GM23338 (cell line): Measurements from ENCODE around the gene GALNT6. TPM values are rescaled to one million over a fixed set of nuclear protein-coding genes. Genes with fewer than 3 reads are reported as not detected.

Source experiments
- ATAC-seq: fragments of 200-7000 bp; cut with Tn5 transposase; 3 replicates; pipeline ENCODE4 v1.9.1; 2020
- DNase-seq: peaks from one replicate; pipeline ENCODE4 v3.0.0-alpha.2; 2015; ENCODE audit warnings: low spot score
- H2AFZ ChIP-seq: fragments of 200-600 bp; sonication (generic); 2 replicates; pipeline ENCODE4 v1.8.0; 2016; ENCODE audit warnings: antibody characterized with exemption, mild to moderate bottlenecking, moderate library complexity
- H3F3A ChIP-seq: fragments of 200-600 bp; sonication (generic); replicated peaks from 2 replicates; pipeline ENCODE4 v1.8.0; 2017; ENCODE audit warnings: antibody characterized with exemption, mixed run types, low read depth
- H3K27ac ChIP-seq: fragments of 200-600 bp; sonication (generic); 2 replicates; pipeline ENCODE4 v1.6.1; 2016; ENCODE audit warnings: low read depth
- H3K27me3 ChIP-seq: fragments of 200-600 bp; sonication (generic); 2 replicates; pipeline ENCODE4 v1.8.0; 2016; ENCODE audit warnings: mild to moderate bottlenecking, mixed run types, moderate library complexity; ENCODE audit not compliant: insufficient read depth
- H3K36me3 ChIP-seq: fragments of 200-600 bp; sonication (generic); 2 replicates; pipeline ENCODE4 v1.8.0; 2016; ENCODE audit warnings: mild to moderate bottlenecking; ENCODE audit not compliant: insufficient read depth
- H3K4me1 ChIP-seq: fragments of 200-600 bp; sonication (generic); 2 replicates; pipeline ENCODE4 v1.8.0; 2016; ENCODE audit warnings: mild to moderate bottlenecking, moderate library complexity; ENCODE audit not compliant: insufficient read depth
- H3K4me2 ChIP-seq: fragments of 200-600 bp; sonication (generic); 2 replicates; pipeline ENCODE4 v1.7.1; 2017; ENCODE audit warnings: mixed run types
- H3K4me3 ChIP-seq: fragments of 200-600 bp; sonication (generic); 2 replicates; pipeline ENCODE4 v1.6.1; 2016; ENCODE audit warnings: mixed run types
- H3K79me2 ChIP-seq: fragments of 200-600 bp; sonication (generic); replicated peaks from 2 replicates; pipeline ENCODE4 v1.8.0; 2017; ENCODE audit warnings: mild to moderate bottlenecking; ENCODE audit not compliant: insufficient read depth
- H3K9me2 ChIP-seq: fragments of 200-600 bp; sonication (generic); 2 replicates; pipeline ENCODE4 v1.8.0; 2017; ENCODE audit not compliant: insufficient read depth
- H4K20me1 ChIP-seq: fragments of 200-600 bp; sonication (generic); replicated peaks from 2 replicates; pipeline ENCODE4 v1.8.0; 2017; ENCODE audit warnings: mild to moderate bottlenecking; ENCODE audit not compliant: insufficient read depth
- H3K27ac Mint-ChIP-seq: 2 replicates; pipeline ENCODE4 v1.8.0; 2020; ENCODE audit warnings: inconsistent platforms, mild to moderate bottlenecking, moderate library complexity, mixed read lengths
- H3K27me3 Mint-ChIP-seq: 3 replicates; pipeline ENCODE4 v1.8.0; 2022; ENCODE audit warnings: low read depth, mild to moderate bottlenecking, moderate library complexity, mixed read lengths, inconsistent platforms; ENCODE audit not compliant: insufficient read depth, poor library complexity
- H3K36me3 Mint-ChIP-seq: 3 replicates; pipeline ENCODE4 v1.8.0; 2021; ENCODE audit warnings: low read depth, mild to moderate bottlenecking, inconsistent platforms, moderate library complexity, mixed read lengths
- H3K4me1 Mint-ChIP-seq: 3 replicates; pipeline ENCODE4 v1.8.0; 2020; ENCODE audit warnings: mild to moderate bottlenecking, inconsistent platforms, mixed read lengths
- H3K4me3 Mint-ChIP-seq: 3 replicates; pipeline ENCODE4 v1.8.0; 2021; ENCODE audit warnings: moderate library complexity, mild to moderate bottlenecking, inconsistent platforms, mixed read lengths
- H3K9me3 Mint-ChIP-seq: 3 replicates; pipeline ENCODE4 v1.8.0; 2020; ENCODE audit warnings: moderate library complexity, mild to moderate bottlenecking, inconsistent platforms, mixed read lengths
- CREB1 ChIP-seq: fragments of 250-450 bp; sonication (Bioruptor Pico); IDR thresholded peaks from 2 replicates; pipeline ENCODE4 v1.5.0; 2020; ENCODE audit warnings: low read depth, mild to moderate bottlenecking, moderate library complexity
- EZH2phosphoT487 ChIP-seq: fragments of 200-600 bp; sonication (generic); IDR thresholded peaks from one replicate; pipeline ENCODE4 v1.8.1; 2018; ENCODE audit warnings: antibody characterized with exemption; ENCODE audit not compliant: unreplicated experiment
- NANOG ChIP-seq: IDR thresholded peaks from 2 replicates; pipeline ENCODE4 v1.6.1; 2016; ENCODE audit warnings: antibody characterized with exemption, borderline replicate concordance
- STAT1 ChIP-seq: IDR thresholded peaks from one replicate; pipeline ENCODE4 v1.6.1; 2016; ENCODE audit warnings: antibody characterized with exemption; ENCODE audit not compliant: unreplicated experiment
- ZNF114 ChIP-seq: fragments of 250-450 bp; sonication (Bioruptor Pico); IDR thresholded peaks from 2 replicates; pipeline ENCODE4 v1.5.0; 2020; ENCODE audit warnings: mild to moderate bottlenecking, moderate library complexity
- ZNF331 ChIP-seq: fragments of 250-450 bp; sonication (Bioruptor Pico); IDR thresholded peaks from 2 replicates; pipeline ENCODE4 v1.5.0; 2020; ENCODE audit warnings: low read depth, mild to moderate bottlenecking, moderate library complexity
- polyA plus RNA-seq: library from polyadenylated mRNA; unstranded; fragments of >200 nt; fragmentation: Nextera tagmentation; extraction: Ambion mirVana; gene quantifications from 2 replicates; pipeline ENCODE4 v1.2.1, GENCODE V29; 2016
- total RNA-seq: library from RNA; depleted of rRNA; stranded (reverse); fragments of >200 nt; shearing (Covaris generic); gene quantifications from 2 replicates; pipeline ENCODE4 v1.2.3, GENCODE V29; 2014
- TF ChIP-seq, protein P1 (sequence below): IDR thresholded peaks from 2 replicates; pipeline ENCODE4 v1.6.1; 2016; ENCODE audit warnings: antibody characterized with exemption
- TF ChIP-seq, protein P2 (sequence below), 2 experiments: fragments of 200-600 bp in 1 of 2; sonication (generic) in 1 of 2; conservative IDR thresholded peaks; 2 replicates each; pipeline versions ENCODE4 v1.5.1 to v1.6.1; 2016 to 2017; ENCODE audit warnings: antibody characterized with exemption in 2 of 2, low read depth in 2 of 2, mild to moderate bottlenecking in 2 of 2, moderate library complexity in 1 of 2
- TF ChIP-seq, protein P3 (sequence below): IDR thresholded peaks from one replicate; pipeline ENCODE4 v1.6.1; 2018; ENCODE audit warnings: antibody characterized with exemption; ENCODE audit not compliant: unreplicated experiment
- TF ChIP-seq, protein P4 (sequence below): fragments of 250-450 bp; sonication (Bioruptor Pico); IDR thresholded peaks from 2 replicates; pipeline ENCODE4 v1.5.0; 2020; ENCODE audit warnings: mild to moderate bottlenecking, moderate library complexity

GALNT6 gene
- total and polyA plus RNA-seq, 2 experiments from 2014 or later = 8.1 to 18.6 TPM

DNA sequence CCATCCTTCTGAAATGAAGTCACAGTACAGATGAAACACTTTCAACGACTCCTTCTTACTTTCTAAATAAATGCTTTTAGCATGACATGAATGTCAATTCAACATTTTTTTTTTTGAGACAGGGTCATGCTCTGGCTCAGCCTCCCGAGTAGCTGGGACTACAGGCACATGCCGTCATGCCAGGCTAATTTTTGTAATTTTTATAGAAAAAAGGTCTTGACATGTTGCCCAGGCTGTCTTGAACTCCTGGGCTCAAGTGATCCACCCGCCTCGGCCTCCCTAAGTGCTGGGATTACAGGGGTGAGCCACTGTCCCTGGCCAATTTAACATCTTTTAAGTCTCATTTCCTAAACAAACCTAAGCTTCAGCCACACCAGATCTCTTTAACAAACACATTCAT, 16.4 kb downstream of the GALNT6 start (continued):
- TF ChIP-seq EZH2phosphoT487 = no peak
- TF ChIP-seq ZNF114 (CRISPR knock-in tag) = no peak
- TF ChIP-seq, protein P1, sequence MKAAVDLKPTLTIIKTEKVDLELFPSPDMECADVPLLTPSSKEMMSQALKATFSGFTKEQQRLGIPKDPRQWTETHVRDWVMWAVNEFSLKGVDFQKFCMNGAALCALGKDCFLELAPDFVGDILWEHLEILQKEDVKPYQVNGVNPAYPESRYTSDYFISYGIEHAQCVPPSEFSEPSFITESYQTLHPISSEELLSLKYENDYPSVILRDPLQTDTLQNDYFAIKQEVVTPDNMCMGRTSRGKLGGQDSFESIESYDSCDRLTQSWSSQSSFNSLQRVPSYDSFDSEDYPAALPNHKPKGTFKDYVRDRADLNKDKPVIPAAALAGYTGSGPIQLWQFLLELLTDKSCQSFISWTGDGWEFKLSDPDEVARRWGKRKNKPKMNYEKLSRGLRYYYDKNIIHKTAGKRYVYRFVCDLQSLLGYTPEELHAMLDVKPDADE = no peak
- TF ChIP-seq, protein P2, sequence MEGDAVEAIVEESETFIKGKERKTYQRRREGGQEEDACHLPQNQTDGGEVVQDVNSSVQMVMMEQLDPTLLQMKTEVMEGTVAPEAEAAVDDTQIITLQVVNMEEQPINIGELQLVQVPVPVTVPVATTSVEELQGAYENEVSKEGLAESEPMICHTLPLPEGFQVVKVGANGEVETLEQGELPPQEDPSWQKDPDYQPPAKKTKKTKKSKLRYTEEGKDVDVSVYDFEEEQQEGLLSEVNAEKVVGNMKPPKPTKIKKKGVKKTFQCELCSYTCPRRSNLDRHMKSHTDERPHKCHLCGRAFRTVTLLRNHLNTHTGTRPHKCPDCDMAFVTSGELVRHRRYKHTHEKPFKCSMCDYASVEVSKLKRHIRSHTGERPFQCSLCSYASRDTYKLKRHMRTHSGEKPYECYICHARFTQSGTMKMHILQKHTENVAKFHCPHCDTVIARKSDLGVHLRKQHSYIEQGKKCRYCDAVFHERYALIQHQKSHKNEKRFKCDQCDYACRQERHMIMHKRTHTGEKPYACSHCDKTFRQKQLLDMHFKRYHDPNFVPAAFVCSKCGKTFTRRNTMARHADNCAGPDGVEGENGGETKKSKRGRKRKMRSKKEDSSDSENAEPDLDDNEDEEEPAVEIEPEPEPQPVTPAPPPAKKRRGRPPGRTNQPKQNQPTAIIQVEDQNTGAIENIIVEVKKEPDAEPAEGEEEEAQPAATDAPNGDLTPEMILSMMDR (conservative IDR thresholded peaks at IDR 0.05; ENCODE audit: low read depth in 2 of 2) = no peak
- no peak for TF ChIP-seq ZNF331
- TF ChIP-seq STAT1 = no peak

DNA sequence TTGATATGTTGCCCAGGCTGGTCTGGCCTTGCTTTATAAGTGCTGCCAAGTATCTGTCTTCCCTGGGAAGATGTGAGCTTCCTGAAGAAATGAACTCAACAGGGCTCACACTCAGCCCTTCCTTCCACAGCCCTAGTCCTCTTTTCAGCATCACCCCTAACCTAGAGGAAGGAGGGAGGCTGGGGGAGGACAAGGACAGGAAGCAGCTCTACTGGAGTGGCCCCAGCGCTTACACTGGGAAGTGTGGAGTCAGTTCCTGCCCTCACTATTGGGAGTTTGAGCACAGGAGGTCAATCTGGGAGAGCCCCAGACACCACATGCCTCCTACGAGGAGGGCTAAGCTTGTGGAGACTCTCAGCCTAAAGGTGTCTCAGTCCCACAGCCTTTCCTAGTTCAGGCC, 16.8 kb downstream of the GALNT6 start:
- Histone ChIP-seq H3K4me3 (no peak overlapping the region), H3K4me1 (peaks cover 12% of the 10 kb centered on the region; the same call in 1 of the 2 replicates), H3K4me2 (no peak overlapping the region), H3F3A (no peaks in the 10 kb centered on the region), H3K9me2 (no peaks in the 10 kb centered on the region), H3K27ac (no peak overlapping the region), H2AFZ (no peak overlapping the region), H4K20me1 (no peaks in the 10 kb centered on the region; the same call in 1 of the 2 replicates), H3K27me3 (no peaks in the 10 kb centered on the region), H3K79me2 (no peaks in the 10 kb centered on the region), H3K36me3 (peaks cover 4% of the 10 kb centered on the region; the same call in 1 of the 2 replicates)
- no peaks in the 10 kb centered on the region for H3K27me3 Mint-ChIP-seq
- ATAC-seq (no peak), DNase-seq (no peak)
- no peaks in the 10 kb centered on the region for H3K9me3 Mint-ChIP-seq
- peaks cover 17% of the 10 kb centered on the region for H3K4me1 Mint-ChIP-seq
- no peak overlapping the region for H3K4me3 Mint-ChIP-seq
- H3K36me3 Mint-ChIP-seq = peaks cover 29% of the 10 kb centered on the region
- no peak overlapping the region for H3K27ac Mint-ChIP-seq
- TF ChIP-seq EZH2phosphoT487 (no peak), STAT1 (no peak), NANOG (no peak), ZNF331 (no peak), CREB1 (no peak)
- TF ChIP-seq, protein P2 (conservative IDR thresholded peaks at IDR 0.05; ENCODE audit: low read depth in 2 of 2) = no peak
- TF ChIP-seq, protein P3, sequence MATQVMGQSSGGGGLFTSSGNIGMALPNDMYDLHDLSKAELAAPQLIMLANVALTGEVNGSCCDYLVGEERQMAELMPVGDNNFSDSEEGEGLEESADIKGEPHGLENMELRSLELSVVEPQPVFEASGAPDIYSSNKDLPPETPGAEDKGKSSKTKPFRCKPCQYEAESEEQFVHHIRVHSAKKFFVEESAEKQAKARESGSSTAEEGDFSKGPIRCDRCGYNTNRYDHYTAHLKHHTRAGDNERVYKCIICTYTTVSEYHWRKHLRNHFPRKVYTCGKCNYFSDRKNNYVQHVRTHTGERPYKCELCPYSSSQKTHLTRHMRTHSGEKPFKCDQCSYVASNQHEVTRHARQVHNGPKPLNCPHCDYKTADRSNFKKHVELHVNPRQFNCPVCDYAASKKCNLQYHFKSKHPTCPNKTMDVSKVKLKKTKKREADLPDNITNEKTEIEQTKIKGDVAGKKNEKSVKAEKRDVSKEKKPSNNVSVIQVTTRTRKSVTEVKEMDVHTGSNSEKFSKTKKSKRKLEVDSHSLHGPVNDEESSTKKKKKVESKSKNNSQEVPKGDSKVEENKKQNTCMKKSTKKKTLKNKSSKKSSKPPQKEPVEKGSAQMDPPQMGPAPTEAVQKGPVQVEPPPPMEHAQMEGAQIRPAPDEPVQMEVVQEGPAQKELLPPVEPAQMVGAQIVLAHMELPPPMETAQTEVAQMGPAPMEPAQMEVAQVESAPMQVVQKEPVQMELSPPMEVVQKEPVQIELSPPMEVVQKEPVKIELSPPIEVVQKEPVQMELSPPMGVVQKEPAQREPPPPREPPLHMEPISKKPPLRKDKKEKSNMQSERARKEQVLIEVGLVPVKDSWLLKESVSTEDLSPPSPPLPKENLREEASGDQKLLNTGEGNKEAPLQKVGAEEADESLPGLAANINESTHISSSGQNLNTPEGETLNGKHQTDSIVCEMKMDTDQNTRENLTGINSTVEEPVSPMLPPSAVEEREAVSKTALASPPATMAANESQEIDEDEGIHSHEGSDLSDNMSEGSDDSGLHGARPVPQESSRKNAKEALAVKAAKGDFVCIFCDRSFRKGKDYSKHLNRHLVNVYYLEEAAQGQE = no peak
- TF ChIP-seq, protein P4, sequence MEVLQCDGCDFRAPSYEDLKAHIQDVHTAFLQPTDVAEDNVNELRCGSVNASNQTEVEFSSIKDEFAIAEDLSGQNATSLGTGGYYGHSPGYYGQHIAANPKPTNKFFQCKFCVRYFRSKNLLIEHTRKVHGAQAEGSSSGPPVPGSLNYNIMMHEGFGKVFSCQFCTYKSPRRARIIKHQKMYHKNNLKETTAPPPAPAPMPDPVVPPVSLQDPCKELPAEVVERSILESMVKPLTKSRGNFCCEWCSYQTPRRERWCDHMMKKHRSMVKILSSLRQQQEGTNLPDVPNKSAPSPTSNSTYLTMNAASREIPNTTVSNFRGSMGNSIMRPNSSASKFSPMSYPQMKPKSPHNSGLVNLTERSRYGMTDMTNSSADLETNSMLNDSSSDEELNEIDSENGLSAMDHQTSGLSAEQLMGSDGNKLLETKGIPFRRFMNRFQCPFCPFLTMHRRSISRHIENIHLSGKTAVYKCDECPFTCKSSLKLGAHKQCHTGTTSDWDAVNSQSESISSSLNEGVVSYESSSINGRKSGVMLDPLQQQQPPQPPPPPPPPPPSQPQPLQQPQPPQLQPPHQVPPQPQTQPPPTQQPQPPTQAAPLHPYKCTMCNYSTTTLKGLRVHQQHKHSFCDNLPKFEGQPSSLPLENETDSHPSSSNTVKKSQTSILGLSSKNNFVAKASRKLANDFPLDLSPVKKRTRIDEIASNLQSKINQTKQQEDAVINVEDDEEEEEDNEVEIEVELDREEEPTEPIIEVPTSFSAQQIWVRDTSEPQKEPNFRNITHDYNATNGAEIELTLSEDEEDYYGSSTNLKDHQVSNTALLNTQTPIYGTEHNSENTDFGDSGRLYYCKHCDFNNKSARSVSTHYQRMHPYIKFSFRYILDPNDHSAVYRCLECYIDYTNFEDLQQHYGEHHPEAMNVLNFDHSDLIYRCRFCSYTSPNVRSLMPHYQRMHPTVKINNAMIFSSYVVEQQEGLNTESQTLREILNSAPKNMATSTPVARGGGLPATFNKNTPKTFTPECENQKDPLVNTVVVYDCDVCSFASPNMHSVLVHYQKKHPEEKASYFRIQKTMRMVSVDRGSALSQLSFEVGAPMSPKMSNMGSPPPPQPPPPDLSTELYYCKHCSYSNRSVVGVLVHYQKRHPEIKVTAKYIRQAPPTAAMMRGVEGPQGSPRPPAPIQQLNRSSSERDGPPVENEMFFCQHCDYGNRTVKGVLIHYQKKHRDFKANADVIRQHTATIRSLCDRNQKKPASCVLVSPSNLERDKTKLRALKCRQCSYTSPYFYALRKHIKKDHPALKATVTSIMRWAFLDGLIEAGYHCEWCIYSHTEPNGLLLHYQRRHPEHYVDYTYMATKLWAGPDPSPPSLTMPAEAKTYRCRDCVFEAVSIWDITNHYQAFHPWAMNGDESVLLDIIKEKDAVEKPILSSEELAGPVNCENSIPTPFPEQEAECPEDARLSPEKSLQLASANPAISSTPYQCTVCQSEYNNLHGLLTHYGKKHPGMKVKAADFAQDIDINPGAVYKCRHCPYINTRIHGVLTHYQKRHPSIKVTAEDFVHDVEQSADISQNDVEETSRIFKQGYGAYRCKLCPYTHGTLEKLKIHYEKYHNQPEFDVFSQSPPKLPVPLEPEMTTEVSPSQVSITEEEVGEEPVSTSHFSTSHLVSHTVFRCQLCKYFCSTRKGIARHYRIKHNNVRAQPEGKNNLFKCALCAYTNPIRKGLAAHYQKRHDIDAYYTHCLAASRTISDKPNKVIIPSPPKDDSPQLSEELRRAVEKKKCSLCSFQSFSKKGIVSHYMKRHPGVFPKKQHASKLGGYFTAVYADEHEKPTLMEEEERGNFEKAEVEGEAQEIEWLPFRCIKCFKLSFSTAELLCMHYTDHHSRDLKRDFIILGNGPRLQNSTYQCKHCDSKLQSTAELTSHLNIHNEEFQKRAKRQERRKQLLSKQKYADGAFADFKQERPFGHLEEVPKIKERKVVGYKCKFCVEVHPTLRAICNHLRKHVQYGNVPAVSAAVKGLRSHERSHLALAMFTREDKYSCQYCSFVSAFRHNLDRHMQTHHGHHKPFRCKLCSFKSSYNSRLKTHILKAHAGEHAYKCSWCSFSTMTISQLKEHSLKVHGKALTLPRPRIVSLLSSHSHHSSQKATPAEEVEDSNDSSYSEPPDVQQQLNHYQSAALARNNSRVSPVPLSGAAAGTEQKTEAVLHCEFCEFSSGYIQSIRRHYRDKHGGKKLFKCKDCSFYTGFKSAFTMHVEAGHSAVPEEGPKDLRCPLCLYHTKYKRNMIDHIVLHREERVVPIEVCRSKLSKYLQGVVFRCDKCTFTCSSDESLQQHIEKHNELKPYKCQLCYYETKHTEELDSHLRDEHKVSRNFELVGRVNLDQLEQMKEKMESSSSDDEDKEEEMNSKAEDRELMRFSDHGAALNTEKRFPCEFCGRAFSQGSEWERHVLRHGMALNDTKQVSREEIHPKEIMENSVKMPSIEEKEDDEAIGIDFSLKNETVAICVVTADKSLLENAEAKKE (CRISPR knock-in tag) = no peak
